GM06990 (cell line): ENCODE results near the gene XYLT1.
A peak's percentile ranks its signal among the peaks of the same experiment; 100 is the strongest.

Experiments
- DNase-seq: peaks from one replicate; pipeline ENCODE4 v3.0.0-alpha.2; 2011; ENCODE audit not compliant: insufficient read length; ENCODE audit errors: extremely low read depth
- H3K27me3 ChIP-seq: replicated peaks from 2 replicates; pipeline ENCODE4 v1.6.0; 2011; ENCODE audit warnings: low read length; ENCODE audit not compliant: control insufficient read depth, insufficient read depth
- H3K36me3 ChIP-seq: 2 replicates; pipeline ENCODE4 v1.5.1; 2011; ENCODE audit warnings: low read length; ENCODE audit not compliant: control insufficient read depth, insufficient read depth
- H3K4me3 ChIP-seq: replicated peaks from 2 replicates; pipeline ENCODE4 v1.5.1; 2011; ENCODE audit warnings: low read depth, mild to moderate bottlenecking, control low read depth, low read length
- CTCF ChIP-seq: IDR thresholded peaks from 2 replicates; pipeline ENCODE4 v1.5.1; 2011; ENCODE audit warnings: low read length, control low read depth, mild to moderate bottlenecking, inconsistent platforms; ENCODE audit not compliant: insufficient read depth, poor library complexity, severe bottlenecking

XYLT1 gene

GRCh38 chr16:17076818-17077498, 393.8 kb downstream of the XYLT1 start:
- Histone ChIP-seq H3K4me3 (no peak overlapping the region), H3K27me3 (no peaks in the 10 kb centered on the region), H3K36me3 (no peaks in the 10 kb centered on the region)
- no peak for TF ChIP-seq CTCF
- DNase-seq: no peak

GRCh38 chr16:17076092-17076754, 394.5 kb downstream of the XYLT1 start:
- no peak overlapping the region for H3K4me3 ChIP-seq
- H3K36me3 ChIP-seq: no peaks in the 10 kb centered on the region
- H3K27me3 ChIP-seq: no peaks in the 10 kb centered on the region
- no peak for TF ChIP-seq CTCF
- no peak for DNase-seq

GRCh38 chr16:17072104-17072503, 398.7 kb downstream of the XYLT1 start:
- Histone ChIP-seq H3K4me3 (no peak overlapping the region), H3K27me3 (no peaks in the 10 kb centered on the region), H3K36me3 (no peaks in the 10 kb centered on the region)
- no peak for DNase-seq
- no peak for TF ChIP-seq CTCF

GRCh38 chr16:17070882-17071592, 399.7 kb downstream of the XYLT1 start:
- peak; percentile 78 for DNase-seq
- peak overlapping the region; percentile 65 for H3K4me3 ChIP-seq
- H3K27me3 ChIP-seq: no peaks in the 10 kb centered on the region
- H3K36me3 ChIP-seq: no peaks in the 10 kb centered on the region
- no peak for TF ChIP-seq CTCF

- DNase-seq: no peak
- Histone ChIP-seq H3K36me3 (no peaks in the 10 kb centered on the region), H3K27me3 (no peaks in the 10 kb centered on the region), H3K4me3 (no peak overlapping the region)
- no peak for TF ChIP-seq CTCF
These were observed 401.1 kb downstream of the XYLT1 start for GRCh38 chr16:17069681-17070080.
